Heart left ventricle (tissue), 13 donors: ENCODE data around the gene SRRM5.

Experiments
- CTCF ChIP-seq, 12 donors: fragments of 200-600 bp; sonication (generic) in 4 of 12; IDR thresholded peaks; one replicate each; pipeline versions ENCODE4 v1.5.0 to v1.8.0; 2018 to 2022; ENCODE audit warnings: antibody characterized with exemption in 12 of 12, mild to moderate bottlenecking in 5 of 12
- POLR2A ChIP-seq, 2 donors: fragments of 450-650 bp; IDR thresholded peaks; one replicate each; pipeline ENCODE4 v1.6.1; 2017; ENCODE audit warnings: antibody characterized with exemption in 2 of 2, mild to moderate bottlenecking in 2 of 2, moderate library complexity in 2 of 2
- donor health status: ischemic (EF 13 %, LVEDD 7.1; RV severe dilation, severe dysfunction).
- donor health status: DM: no; HTN: yes; CAD: no.
- donor health status: DM: no; HTN: no; CAD: no.
- donor health status: ischemic (EF 25% LVEDD 6.9; RV normal size, moderate dysfunction).
- donor health status: ischemic (EF 25% LVEDD 5.7; RV mildly dilated, moderate dysfunction).
- donor health status: ischemic (EF 35%, LVEDD 5.7; RV mildly dilated, moderate dysfunction).
- donor health status: nonischemic (EF 11% LVEDD 7.7; RV severe dilation, severe dysfunction).
- donor health status: DM: yes; HTN: yes; CAD: no.
- donor health status: PGD.
- donor health status: ischemic (EF 29% LVEDD 5.4; RV normal size, mild dysfunction).
- donor health status: nonischemic (EF 23%, LVEDD 6.1; RV moderate dilation, normal function).

- TF ChIP-seq CTCF (IDR thresholded peaks at IDR 0.05) (no peak), POLR2A (IDR thresholded peaks at IDR 0.05) (no peak)
Measured at GRCh38 chr19:43581467-43581866, 30.4 kb upstream of the SRRM5 start.
